ENCODE measurements around the gene C7orf25.

DNA sequence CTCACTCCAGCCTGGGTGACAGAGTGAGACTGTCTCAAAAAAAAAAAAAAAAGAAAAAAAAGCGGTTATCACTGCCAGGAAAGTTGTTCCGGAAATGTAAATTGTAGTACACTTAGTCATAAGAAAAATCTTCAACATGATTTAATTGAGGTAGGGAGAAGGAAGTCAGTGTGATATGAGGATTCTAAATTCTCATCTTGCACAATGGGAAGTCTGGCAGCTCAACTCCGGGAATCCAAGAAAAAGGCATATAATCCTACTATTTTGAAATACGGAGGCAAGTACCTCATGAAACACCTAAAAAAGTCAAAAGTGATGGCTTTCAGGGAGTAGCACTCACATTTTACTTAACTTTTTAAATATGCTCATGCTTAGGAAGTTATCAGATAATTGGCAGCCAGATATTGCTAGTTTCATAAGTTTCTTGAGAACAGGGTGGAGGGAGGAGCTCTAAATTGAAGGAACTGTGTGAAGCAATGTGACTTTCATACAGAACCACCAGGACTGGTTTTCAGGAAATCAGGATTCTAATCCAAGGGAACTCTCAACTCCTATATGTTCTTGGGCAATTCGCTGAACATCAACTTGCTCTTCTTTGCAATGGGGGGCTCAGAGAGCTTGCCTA is 2.7 kb upstream of the C7orf25 start:
- TF ChIP-seq, protein P1, sequence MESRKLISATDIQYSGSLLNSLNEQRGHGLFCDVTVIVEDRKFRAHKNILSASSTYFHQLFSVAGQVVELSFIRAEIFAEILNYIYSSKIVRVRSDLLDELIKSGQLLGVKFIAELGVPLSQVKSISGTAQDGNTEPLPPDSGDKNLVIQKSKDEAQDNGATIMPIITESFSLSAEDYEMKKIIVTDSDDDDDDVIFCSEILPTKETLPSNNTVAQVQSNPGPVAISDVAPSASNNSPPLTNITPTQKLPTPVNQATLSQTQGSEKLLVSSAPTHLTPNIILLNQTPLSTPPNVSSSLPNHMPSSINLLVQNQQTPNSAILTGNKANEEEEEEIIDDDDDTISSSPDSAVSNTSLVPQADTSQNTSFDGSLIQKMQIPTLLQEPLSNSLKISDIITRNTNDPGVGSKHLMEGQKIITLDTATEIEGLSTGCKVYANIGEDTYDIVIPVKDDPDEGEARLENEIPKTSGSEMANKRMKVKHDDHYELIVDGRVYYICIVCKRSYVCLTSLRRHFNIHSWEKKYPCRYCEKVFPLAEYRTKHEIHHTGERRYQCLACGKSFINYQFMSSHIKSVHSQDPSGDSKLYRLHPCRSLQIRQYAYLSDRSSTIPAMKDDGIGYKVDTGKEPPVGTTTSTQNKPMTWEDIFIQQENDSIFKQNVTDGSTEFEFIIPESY (IDR thresholded peaks at IDR 0.05) = no peak
- TF ChIP-seq CTCF (IDR thresholded peaks at IDR 0.05 in 2 of 3, conservative IDR thresholded peaks at IDR 0.05 in 1 of 3; ENCODE audit: control insufficient read depth in 2 of 3, extremely low read depth in 1 of 3, insufficient read depth in 1 of 3, low read depth in 3 of 3, low read length in 3 of 3) (no peak), POLR2A (IDR thresholded peaks at IDR 0.05; ENCODE audit: low read depth, low read length) (no peak), JUNB (IDR thresholded peaks at IDR 0.05) (no peak), HCFC1 (IDR thresholded peaks at IDR 0.05; ENCODE audit: low read length) (no peak), SUPT20H (IDR thresholded peaks at IDR 0.05; ENCODE audit: borderline replicate concordance, control insufficient read depth, low read depth, low read length) (no peak), EZH2 (IDR thresholded peaks at IDR 0.05; ENCODE audit: borderline replicate concordance, control insufficient read depth, low read depth, low read length) (no peak), TCF3 (IDR thresholded peaks at IDR 0.05; ENCODE audit: borderline replicate concordance, insufficient read depth, low read depth, low read length) (no peak), SPI1 (IDR thresholded peaks at IDR 0.05; ENCODE audit: borderline replicate concordance, insufficient read depth, low read depth, low read length) (no peak), MXI1 (IDR thresholded peaks at IDR 0.05; ENCODE audit: low read depth, low read length) (no peak)
- TF ChIP-seq, protein P2, sequence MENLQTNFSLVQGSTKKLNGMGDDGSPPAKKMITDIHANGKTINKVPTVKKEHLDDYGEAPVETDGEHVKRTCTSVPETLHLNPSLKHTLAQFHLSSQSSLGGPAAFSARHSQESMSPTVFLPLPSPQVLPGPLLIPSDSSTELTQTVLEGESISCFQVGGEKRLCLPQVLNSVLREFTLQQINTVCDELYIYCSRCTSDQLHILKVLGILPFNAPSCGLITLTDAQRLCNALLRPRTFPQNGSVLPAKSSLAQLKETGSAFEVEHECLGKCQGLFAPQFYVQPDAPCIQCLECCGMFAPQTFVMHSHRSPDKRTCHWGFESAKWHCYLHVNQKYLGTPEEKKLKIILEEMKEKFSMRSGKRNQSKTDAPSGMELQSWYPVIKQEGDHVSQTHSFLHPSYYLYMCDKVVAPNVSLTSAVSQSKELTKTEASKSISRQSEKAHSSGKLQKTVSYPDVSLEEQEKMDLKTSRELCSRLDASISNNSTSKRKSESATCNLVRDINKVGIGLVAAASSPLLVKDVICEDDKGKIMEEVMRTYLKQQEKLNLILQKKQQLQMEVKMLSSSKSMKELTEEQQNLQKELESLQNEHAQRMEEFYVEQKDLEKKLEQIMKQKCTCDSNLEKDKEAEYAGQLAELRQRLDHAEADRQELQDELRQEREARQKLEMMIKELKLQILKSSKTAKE (IDR thresholded peaks at IDR 0.05; ENCODE audit: low read depth, poor library complexity, severe bottlenecking) = no peak

All from GM12878 (cell line).